Endothelial cell of umbilical vein (primary cell): ENCODE measurements around the gene COL18A1. TPM values are rescaled to one million over a fixed set of nuclear protein-coding genes. Genes with fewer than 3 reads are reported as not detected.

ENCODE experiments used
- BruUV-seq: library from RNA; stranded (reverse); fragments of 400-500 nt; replicated peaks from 2 replicates; lab custom pipeline; 2021; lab: Mats Ljungman, UMichigan
- CTCF ChIA-PET: fragments of 300-600, 350-600 bp; sonication (Branson Sonifier 250); formaldehyde crosslinking; loops from one replicate; lab custom pipeline; 2021; ENCODE audit warnings: antibody characterized with exemption, inconsistent platforms; lab: Charles Lee
- POLR2A ChIA-PET: fragments of 300-600, 350-600 bp; sonication (Branson Sonifier 250); formaldehyde crosslinking; loops from one replicate; lab custom pipeline; 2021; ENCODE audit warnings: antibody characterized with exemption, inconsistent platforms; lab: Charles Lee
- DNase-seq: peaks from one replicate; pipeline ENCODE4 v3.0.0-alpha.2; 2011; ENCODE audit warnings: low read depth, low spot score
- FAIRE-seq: peaks from 2 replicates; lab custom pipeline; 2011; peaks lifted over from hg19 to GRCh38; lab: Jason Lieb, UNC
- H2AFZ ChIP-seq: 2 replicates; pipeline ENCODE4 v1.6.0; 2012; ENCODE audit warnings: low read depth, low read length, control low read depth, inconsistent platforms
- H3K27ac ChIP-seq: 2 replicates; pipeline ENCODE4 v1.5.1; 2011; ENCODE audit warnings: low read depth, mild to moderate bottlenecking, control low read depth, low read length, moderate library complexity; ENCODE audit not compliant: insufficient read depth
- H3K27me3 ChIP-seq, 2 experiments: 2 replicates each; pipeline versions ENCODE4 v1.6.0 to v1.6.1; 2011; ENCODE audit warnings: low read length in 2 of 2, mixed read lengths in 1 of 2; ENCODE audit not compliant: control insufficient read depth in 2 of 2, insufficient read depth in 2 of 2
- H3K36me3 ChIP-seq, 2 experiments: 2 replicates in 1 of 2; 3 replicates in 1 of 2; pipeline ENCODE4 v1.5.1; 2011; ENCODE audit warnings: low read length in 2 of 2, mild to moderate bottlenecking in 1 of 2, moderate library complexity in 1 of 2; ENCODE audit not compliant: control insufficient read depth in 2 of 2, insufficient read depth in 2 of 2; ENCODE audit errors: extremely low read depth in 1 of 2
- H3K4me1 ChIP-seq: 3 replicates; pipeline ENCODE4 v1.5.1; 2011; ENCODE audit warnings: mild to moderate bottlenecking, low read length; ENCODE audit not compliant: control insufficient read depth, insufficient read depth; ENCODE audit errors: extremely low read depth
- H3K4me2 ChIP-seq: 2 replicates; pipeline ENCODE4 v1.6.1; 2011; ENCODE audit warnings: low read length, control low read depth, mixed read lengths; ENCODE audit not compliant: insufficient read depth
- H3K4me3 ChIP-seq, 3 experiments: fragments of 200-600 bp in 1 of 3; sonication (generic), shearing (Covaris generic) in 1 of 3; replicated peaks in 1 of 3; 2 replicates each; pipeline ENCODE4 v1.5.1; 2011 to 2016; ENCODE audit warnings: control low read depth in 3 of 3, low read length in 3 of 3, mild to moderate bottlenecking in 2 of 3, inconsistent platforms in 1 of 3, low read depth in 1 of 3, moderate library complexity in 1 of 3; ENCODE audit not compliant: insufficient read depth in 1 of 3
- H3K79me2 ChIP-seq: 2 replicates; pipeline ENCODE4 v1.6.0; 2012; ENCODE audit warnings: low read length, inconsistent platforms; ENCODE audit not compliant: control insufficient read depth, insufficient read depth
- H3K9ac ChIP-seq: replicated peaks from 2 replicates; pipeline ENCODE3; 2011; ENCODE audit warnings: low read length, control low read depth; ENCODE audit not compliant: insufficient read depth; ENCODE audit errors: extremely low read depth
- H3K9me1 ChIP-seq: replicated peaks from 3 replicates; pipeline ENCODE4 v1.6.0; 2011; ENCODE audit warnings: mild to moderate bottlenecking, low read length; ENCODE audit not compliant: control insufficient read depth, insufficient read depth; ENCODE audit errors: extremely low read depth
- H3K9me3 ChIP-seq: replicated peaks from 2 replicates; pipeline ENCODE4 v1.5.1; 2012; ENCODE audit warnings: low read length, inconsistent platforms; ENCODE audit not compliant: control insufficient read depth, insufficient read depth
- H4K20me1 ChIP-seq: replicated peaks from 2 replicates; pipeline ENCODE3; 2011; ENCODE audit warnings: mild to moderate bottlenecking, low read length; ENCODE audit not compliant: control insufficient read depth, insufficient read depth; ENCODE audit errors: extremely low read depth
- EZH2 ChIP-seq: IDR thresholded peaks from 2 replicates; pipeline ENCODE4 v1.6.1; 2012; ENCODE audit warnings: borderline replicate concordance, low read depth, mild to moderate bottlenecking, moderate library complexity, low read length, inconsistent platforms; ENCODE audit not compliant: severe bottlenecking
- FOS ChIP-seq: IDR thresholded peaks from 2 replicates; pipeline ENCODE4 v1.6.1; 2011; ENCODE audit warnings: mild to moderate bottlenecking, low read length, moderate library complexity, borderline replicate concordance; ENCODE audit not compliant: insufficient read depth
- GATA2 ChIP-seq: IDR thresholded peaks from 2 replicates; pipeline ENCODE4 v1.7.0; 2011; ENCODE audit warnings: low read depth, mild to moderate bottlenecking, moderate library complexity, mixed read lengths, low read length; ENCODE audit not compliant: insufficient read length, insufficient read depth
- JUN ChIP-seq: IDR thresholded peaks from 2 replicates; pipeline ENCODE4 v1.6.1; 2011; ENCODE audit warnings: borderline replicate concordance, low read depth; ENCODE audit not compliant: insufficient read length, insufficient read depth
- MAX ChIP-seq: IDR thresholded peaks from 2 replicates; pipeline ENCODE4 v1.6.1; 2011; ENCODE audit not compliant: insufficient read depth, insufficient read length
- MYC ChIP-seq: IDR thresholded peaks from one replicate; pipeline ENCODE4 v1.6.1; 2011; ENCODE audit warnings: mild to moderate bottlenecking, low read depth, low read length
- POLR2A ChIP-seq: IDR thresholded peaks from 2 replicates; pipeline ENCODE4 v1.6.1; 2012; ENCODE audit warnings: low read depth, mild to moderate bottlenecking, control low read depth, low read length
- POLR2AphosphoS5 ChIP-seq: IDR thresholded peaks from 2 replicates; pipeline ENCODE4 v1.6.1; 2012; ENCODE audit warnings: low read depth, mild to moderate bottlenecking, control low read depth, low read length, moderate library complexity; ENCODE audit not compliant: insufficient read depth
- dilution Hi-C: fragments of 300-500 bp; cut with MboI; formaldehyde crosslinking; loops from one replicate; pipeline ENCODE4 v1.15.0; 2019; ENCODE audit warnings: low sequenced_read_pairs; ENCODE audit not compliant: extremely low pct_ligation_motif_present
- intact Hi-C: fragments of 100-400 bp; cut with micrococcal nuclease; formaldehyde crosslinking; loops from one replicate; pipeline ENCODE4 v1.10.0; 2022
- polyA plus RNA-seq, 4 experiments: library from polyadenylated mRNA; depleted of rRNA in 3 of 4; stranded (reverse) in 3 of 4; unstranded in 1 of 4; fragments of >200 nt; gene quantifications; 2 replicates each; pipeline versions ENCODE4 v1.2.1 to v1.2.3, GENCODE V29; 2011 to 2012; ENCODE audit warnings: missing spikeins in 1 of 4
- total RNA-seq: library from RNA; stranded (reverse); gene quantifications from 2 replicates; pipeline ENCODE4 v1.2.3, GENCODE V29; 2021
- TF ChIP-seq, protein P1 (sequence below), 2 donors: IDR thresholded peaks; 1 replicate in 1 of 2; 2 replicates in 1 of 2; pipeline ENCODE4 v1.5.1; 2011; ENCODE audit warnings: low read length in 2 of 2, mild to moderate bottlenecking in 2 of 2, moderate library complexity in 2 of 2, control low read depth in 1 of 2, inconsistent platforms in 1 of 2, low read depth in 1 of 2; ENCODE audit not compliant: insufficient read depth in 1 of 2; ENCODE audit errors: extremely low read depth in 1 of 2

COL18A1 gene
- total and polyA plus RNA-seq, 2 donors (not counting 3 experiments of a cell fraction or from before 2014, with no cell fraction given): 198 to 252 TPM

GRCh38 chr21:45558044-45558721 lies 153.2 kb downstream of the COL18A1 start:
- Histone ChIP-seq H3K9ac (no peak overlapping the region), H3K27me3 (peaks cover 11 to 21% of the 10 kb centered on the region in 2 experiments), H3K4me1 (peaks cover 5% of the 10 kb centered on the region), H3K79me2 (no peaks in the 10 kb centered on the region), H3K4me3 (no peak overlapping the region), H2AFZ (no peak overlapping the region), H3K36me3 (no peaks in the 10 kb centered on the region), H4K20me1 (no peaks in the 10 kb centered on the region), H3K9me3 (no peaks in the 10 kb centered on the region), H3K27ac (no peak overlapping the region), H3K4me2 (no peak overlapping the region), H3K9me1 (no peaks in the 10 kb centered on the region)
- CTCF ChIA-PET: interaction anchor here (0.9 to 3.5 kb wide), 5 partner anchors 27 to 322 kb away, joined by 3 to 46 read pairs (median 4); no protein-coding TSS in a partner anchor
- BruUV-seq: no TSS peak
- intact Hi-C loops: no loop called here
- no peak for TF ChIP-seq POLR2A
- no peak for TF ChIP-seq JUN
- no peak for TF ChIP-seq MAX
- no peak for TF ChIP-seq FOS
- TF ChIP-seq MYC: no peak
- no peak for TF ChIP-seq GATA2
- TF ChIP-seq, protein P1, sequence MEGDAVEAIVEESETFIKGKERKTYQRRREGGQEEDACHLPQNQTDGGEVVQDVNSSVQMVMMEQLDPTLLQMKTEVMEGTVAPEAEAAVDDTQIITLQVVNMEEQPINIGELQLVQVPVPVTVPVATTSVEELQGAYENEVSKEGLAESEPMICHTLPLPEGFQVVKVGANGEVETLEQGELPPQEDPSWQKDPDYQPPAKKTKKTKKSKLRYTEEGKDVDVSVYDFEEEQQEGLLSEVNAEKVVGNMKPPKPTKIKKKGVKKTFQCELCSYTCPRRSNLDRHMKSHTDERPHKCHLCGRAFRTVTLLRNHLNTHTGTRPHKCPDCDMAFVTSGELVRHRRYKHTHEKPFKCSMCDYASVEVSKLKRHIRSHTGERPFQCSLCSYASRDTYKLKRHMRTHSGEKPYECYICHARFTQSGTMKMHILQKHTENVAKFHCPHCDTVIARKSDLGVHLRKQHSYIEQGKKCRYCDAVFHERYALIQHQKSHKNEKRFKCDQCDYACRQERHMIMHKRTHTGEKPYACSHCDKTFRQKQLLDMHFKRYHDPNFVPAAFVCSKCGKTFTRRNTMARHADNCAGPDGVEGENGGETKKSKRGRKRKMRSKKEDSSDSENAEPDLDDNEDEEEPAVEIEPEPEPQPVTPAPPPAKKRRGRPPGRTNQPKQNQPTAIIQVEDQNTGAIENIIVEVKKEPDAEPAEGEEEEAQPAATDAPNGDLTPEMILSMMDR (IDR thresholded peaks at IDR 0.05; ENCODE audit: extremely low read depth in 1 of 2, insufficient read depth in 1 of 2, low read depth in 1 of 2, low read length in 2 of 2): no peak
- no peak for TF ChIP-seq POLR2AphosphoS5
- TF ChIP-seq EZH2: no peak
- FAIRE-seq (no peak), DNase-seq (no peak)
- dilution Hi-C loops: no loop called here
- POLR2A ChIA-PET: no interaction called here
